ENCODE results near the gene SLC6A18.
"Not testable (repeated sequence)": the region's sequence is repeated elsewhere in the genome, so short reads cannot be mapped to it uniquely, and the experiment has no call there.

SLC6A18 gene

DNA sequence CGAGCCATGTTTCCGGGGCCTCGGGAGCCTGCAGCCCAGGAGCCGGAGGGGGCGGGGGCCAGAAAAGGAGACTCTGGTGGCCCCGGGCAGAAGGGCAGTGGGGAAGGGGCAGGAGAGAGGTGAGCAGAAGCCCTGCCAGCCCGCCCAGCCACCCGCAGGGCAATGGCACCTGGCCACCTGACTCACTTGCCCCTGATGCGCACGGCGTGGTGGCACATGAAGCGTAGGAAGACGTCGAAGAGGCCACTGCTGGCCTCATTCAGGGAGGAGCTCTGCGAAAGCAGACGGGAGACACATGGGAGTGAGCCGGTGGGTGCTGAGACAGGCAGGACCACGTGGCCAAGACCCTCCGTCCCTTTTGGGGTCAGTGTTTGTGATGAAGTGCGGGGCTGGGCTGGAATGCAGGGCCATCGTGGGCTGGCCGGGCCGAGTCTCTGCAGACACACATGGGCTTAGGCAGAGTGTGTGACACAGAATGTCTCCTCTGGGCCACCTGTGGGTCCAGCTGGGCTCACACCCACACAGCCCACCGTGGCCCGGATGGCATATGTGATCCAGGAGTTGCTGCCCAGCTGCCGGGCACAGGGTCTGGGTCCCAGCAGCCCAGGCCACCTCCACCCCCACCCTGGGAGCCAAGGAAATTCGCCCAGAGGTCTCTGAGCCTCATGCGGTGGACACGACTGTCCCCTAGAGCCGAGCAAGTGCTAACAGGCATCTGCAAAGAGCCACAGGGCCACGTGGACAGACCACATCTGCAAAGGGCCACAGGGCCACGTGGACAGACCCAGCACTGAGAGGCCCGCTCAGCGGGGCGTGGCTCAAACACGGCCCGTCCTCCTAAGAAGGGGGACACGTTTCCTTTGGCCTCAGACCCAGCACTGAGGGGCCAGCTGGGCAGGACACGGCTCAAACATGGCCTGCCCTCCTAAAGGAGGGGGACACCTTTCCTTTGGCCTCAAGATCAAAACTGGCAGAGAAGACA lies 46.0 kb downstream of the SLC6A18 start:
- TF ChIP-seq SUZ12 (IDR thresholded peaks at IDR 0.05) (no peak), CTBP1 (IDR thresholded peaks at IDR 0.05; ENCODE audit: borderline replicate concordance) (no peak), FOXA1 (IDR thresholded peaks at IDR 0.05) (no peak), L3MBTL2 (conservative IDR thresholded peaks at IDR 0.05) (no peak)
- ChIA-PET CTCF (no interaction called here), POLR2A (no interaction called here)
- no peak for DNase-seq (ENCODE audit: extremely low spot score)

DNA sequence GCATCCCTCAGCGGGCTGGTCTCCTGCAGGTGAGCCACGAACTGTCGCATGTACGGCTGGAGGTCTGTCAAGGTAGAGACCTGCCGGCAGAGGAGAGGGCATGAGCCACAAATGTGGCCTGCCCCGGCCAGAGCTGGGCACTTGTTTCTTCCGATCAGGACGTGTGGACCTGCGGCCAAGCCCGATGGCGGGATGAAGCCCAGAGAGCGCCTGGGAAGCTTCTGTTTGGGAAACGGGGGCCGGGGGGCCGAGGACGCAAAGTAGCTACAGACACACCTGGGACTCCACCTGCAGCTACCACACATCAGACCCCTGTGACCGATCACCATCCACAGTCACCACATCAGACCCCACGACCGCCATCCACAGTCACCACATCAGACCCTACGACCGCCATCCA lies 47.0 kb downstream of the SLC6A18 start:
- ChIA-PET POLR2A (no interaction called here), CTCF (no interaction called here)
- no peak for DNase-seq (ENCODE audit: extremely low spot score)
- TF ChIP-seq ELF4 (IDR thresholded peaks at IDR 0.05) = no peak
- no peak for TF ChIP-seq L3MBTL2 (conservative IDR thresholded peaks at IDR 0.05)
- TF ChIP-seq, protein P1, sequence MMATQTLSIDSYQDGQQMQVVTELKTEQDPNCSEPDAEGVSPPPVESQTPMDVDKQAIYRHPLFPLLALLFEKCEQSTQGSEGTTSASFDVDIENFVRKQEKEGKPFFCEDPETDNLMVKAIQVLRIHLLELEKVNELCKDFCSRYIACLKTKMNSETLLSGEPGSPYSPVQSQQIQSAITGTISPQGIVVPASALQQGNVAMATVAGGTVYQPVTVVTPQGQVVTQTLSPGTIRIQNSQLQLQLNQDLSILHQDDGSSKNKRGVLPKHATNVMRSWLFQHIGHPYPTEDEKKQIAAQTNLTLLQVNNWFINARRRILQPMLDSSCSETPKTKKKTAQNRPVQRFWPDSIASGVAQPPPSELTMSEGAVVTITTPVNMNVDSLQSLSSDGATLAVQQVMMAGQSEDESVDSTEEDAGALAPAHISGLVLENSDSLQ (IDR thresholded peaks at IDR 0.05) = no peak
- TF ChIP-seq ARNT (IDR thresholded peaks at IDR 0.05) = no peak
- TF ChIP-seq LEF1 (IDR thresholded peaks at IDR 0.05; ENCODE audit: borderline replicate concordance) = no peak
- TF ChIP-seq SUZ12 (IDR thresholded peaks at IDR 0.05) = no peak
- TF ChIP-seq SP1 (IDR thresholded peaks at IDR 0.05) = no peak
- no peak for TF ChIP-seq HDGF (IDR thresholded peaks at IDR 0.05; ENCODE audit: borderline replicate concordance)
- no peak for TF ChIP-seq ZNF384 (IDR thresholded peaks at IDR 0.05)
- TF ChIP-seq TARDBP (IDR thresholded peaks at IDR 0.05) = no peak
- no peak for TF ChIP-seq BHLHE40 (IDR thresholded peaks at IDR 0.05; ENCODE audit: borderline replicate concordance)
- no peak for TF ChIP-seq FOXM1 (IDR thresholded peaks at IDR 0.05; ENCODE audit: borderline replicate concordance)

DNA sequence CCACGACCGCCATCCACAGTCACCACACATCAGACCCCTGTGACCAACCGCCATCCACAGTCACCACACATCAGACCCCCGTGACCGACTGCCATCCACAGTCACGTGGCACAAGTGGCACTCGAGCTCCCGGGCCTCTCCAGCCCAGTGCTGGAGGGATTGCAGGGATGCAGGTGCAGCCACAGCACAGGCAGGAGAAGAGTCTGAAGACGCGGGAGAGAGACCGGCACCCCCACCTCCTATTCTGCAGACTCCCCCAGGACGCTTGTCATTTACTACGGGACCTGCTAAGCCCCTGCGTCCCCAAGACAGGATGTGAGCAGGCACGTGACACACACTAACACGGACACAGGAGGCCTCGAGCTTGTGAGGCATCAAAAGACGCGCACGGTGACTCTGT lies 48.6 kb downstream of the SLC6A18 start:
- POLR2A ChIA-PET = no interaction called here

DNA sequence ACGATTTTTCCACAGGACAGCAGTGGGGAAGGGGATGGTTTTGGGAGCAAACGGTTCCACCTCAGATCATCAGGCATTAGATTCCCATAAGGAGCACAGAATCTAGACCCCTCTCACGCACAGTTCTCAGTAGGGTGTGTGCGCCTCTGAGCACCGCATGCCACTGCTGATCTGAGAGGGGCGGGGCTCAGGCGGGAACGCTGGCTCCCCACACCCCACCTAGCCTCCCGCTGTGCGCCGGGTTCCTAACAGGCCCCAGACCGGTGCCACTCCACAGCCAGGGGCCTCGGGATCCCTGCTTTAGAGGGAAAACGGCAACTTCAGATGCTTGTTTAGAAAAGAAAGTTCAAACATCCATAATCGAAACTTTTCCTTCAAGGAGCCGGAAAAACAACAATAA lies 49.3 kb downstream of the SLC6A18 start:
- DNase-seq (ENCODE audit: extremely low spot score) = no peak
- TF ChIP-seq FOXM1 (IDR thresholded peaks at IDR 0.05; ENCODE audit: borderline replicate concordance) = no peak
- TF ChIP-seq ELF4 (IDR thresholded peaks at IDR 0.05) = no peak
- TF ChIP-seq FOXK2 (IDR thresholded peaks at IDR 0.05) = no peak
- TF ChIP-seq CTBP1 (IDR thresholded peaks at IDR 0.05; ENCODE audit: borderline replicate concordance) = no peak
- TF ChIP-seq L3MBTL2 (conservative IDR thresholded peaks at IDR 0.05) = no peak
- TF ChIP-seq SUZ12 (IDR thresholded peaks at IDR 0.05) = no peak
- TF ChIP-seq HDGF (IDR thresholded peaks at IDR 0.05; ENCODE audit: borderline replicate concordance) = no peak
- no peak for TF ChIP-seq ZNF384 (IDR thresholded peaks at IDR 0.05)
- TF ChIP-seq FOXA1 (IDR thresholded peaks at IDR 0.05) = no peak
- TF ChIP-seq ARNT (IDR thresholded peaks at IDR 0.05) = no peak
- POLR2A ChIA-PET = no interaction called here
- CTCF ChIA-PET = no interaction called here

More for the DNA sequence above, 48.6 kb downstream of the SLC6A18 start:
- no peak for DNase-seq (ENCODE audit: extremely low spot score)
- CTCF ChIA-PET = no interaction called here
- TF ChIP-seq NFRKB (IDR thresholded peaks at IDR 0.05) (no peak), FOXM1 (IDR thresholded peaks at IDR 0.05; ENCODE audit: borderline replicate concordance) (no peak), ZNF384 (IDR thresholded peaks at IDR 0.05) (no peak), FOXA1 (IDR thresholded peaks at IDR 0.05) (no peak), TARDBP (IDR thresholded peaks at IDR 0.05) (no peak), CTBP1 (IDR thresholded peaks at IDR 0.05; ENCODE audit: borderline replicate concordance) (no peak)

DNA sequence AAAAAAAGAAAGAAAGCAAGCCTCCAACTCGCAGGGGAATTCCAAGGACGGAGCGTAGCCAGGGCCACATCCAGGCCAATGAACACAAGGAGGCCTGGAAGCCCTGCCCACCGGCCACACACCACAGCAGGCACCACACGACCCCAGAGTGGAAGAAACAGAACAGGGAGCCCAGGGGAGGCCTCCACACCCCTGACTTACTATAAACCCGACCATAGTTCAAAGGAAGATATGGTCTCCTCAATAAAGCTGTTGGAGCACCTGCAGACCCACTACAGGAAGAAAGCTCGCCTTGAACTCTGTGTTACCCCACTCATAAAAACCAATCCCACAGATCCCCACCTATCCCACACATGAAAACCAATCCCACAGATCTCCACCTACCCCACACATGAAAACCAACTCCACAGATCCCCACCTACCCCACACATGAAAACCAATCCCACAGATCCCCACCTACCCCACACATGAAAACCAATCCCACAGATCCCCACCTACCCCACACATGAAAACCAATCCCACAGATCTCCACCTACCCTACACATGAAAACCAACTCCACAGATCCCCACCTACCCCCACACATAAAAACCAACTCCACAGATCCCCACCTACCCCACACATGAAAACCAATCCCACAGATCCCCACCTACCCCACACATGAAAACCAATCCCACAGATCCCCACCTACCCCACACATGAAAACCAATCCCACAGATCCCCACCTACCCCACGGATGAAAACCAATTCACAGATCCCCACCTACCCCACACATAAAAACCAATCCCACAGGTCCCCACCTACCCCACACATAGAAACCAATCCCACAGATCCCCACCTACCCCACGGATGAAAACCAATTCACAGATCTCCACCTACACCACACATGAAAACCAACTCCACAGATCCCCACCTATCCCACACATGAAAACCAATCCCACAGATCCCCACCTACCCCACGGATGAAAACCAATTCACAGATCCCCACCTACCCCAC lies 50.5 kb downstream of the SLC6A18 start:
- POLR2A ChIA-PET; CTCF ChIA-PET; DNase-seq (ENCODE audit: extremely low spot score): not testable (repeated sequence)

DNA sequence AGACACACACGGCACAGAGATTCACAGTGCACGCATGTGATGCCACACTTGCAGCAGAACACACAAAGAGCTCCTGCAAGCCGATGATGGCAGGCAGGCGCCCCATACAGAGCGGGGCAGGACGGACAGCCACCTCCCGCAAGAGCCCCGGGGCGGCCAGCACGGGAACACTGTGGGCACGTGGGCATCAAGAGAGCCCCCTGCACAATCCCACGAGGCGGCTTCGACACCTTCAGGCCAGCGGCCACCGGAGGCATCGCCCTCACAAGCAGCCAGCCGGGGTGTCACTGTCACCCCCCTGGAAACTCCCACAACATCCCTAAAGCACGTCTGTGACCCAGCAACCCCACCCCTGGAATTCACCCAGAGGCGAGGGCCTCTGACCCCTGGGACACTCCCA lies 51.7 kb downstream of the SLC6A18 start:
- TF ChIP-seq FOXK2 (IDR thresholded peaks at IDR 0.05) = no peak
- no peak for TF ChIP-seq SP1 (IDR thresholded peaks at IDR 0.05)
- no peak for TF ChIP-seq HDGF (IDR thresholded peaks at IDR 0.05; ENCODE audit: borderline replicate concordance)
- no peak for TF ChIP-seq SUZ12 (IDR thresholded peaks at IDR 0.05)
- no peak for TF ChIP-seq ELF4 (IDR thresholded peaks at IDR 0.05)
- no peak for TF ChIP-seq BHLHE40 (IDR thresholded peaks at IDR 0.05; ENCODE audit: borderline replicate concordance)
- no peak for TF ChIP-seq L3MBTL2 (conservative IDR thresholded peaks at IDR 0.05)
- TF ChIP-seq, protein P1 (IDR thresholded peaks at IDR 0.05) = no peak
- TF ChIP-seq TARDBP (IDR thresholded peaks at IDR 0.05) = no peak
- TF ChIP-seq ZNF384 (IDR thresholded peaks at IDR 0.05) = no peak
- no peak for TF ChIP-seq FOXM1 (IDR thresholded peaks at IDR 0.05; ENCODE audit: borderline replicate concordance)
- TF ChIP-seq FOXA1 (IDR thresholded peaks at IDR 0.05) = no peak
- no peak for TF ChIP-seq ARNT (IDR thresholded peaks at IDR 0.05)
- TF ChIP-seq LEF1 (IDR thresholded peaks at IDR 0.05; ENCODE audit: borderline replicate concordance) = no peak
- no peak for TF ChIP-seq CTBP1 (IDR thresholded peaks at IDR 0.05; ENCODE audit: borderline replicate concordance)
- no peak for TF ChIP-seq NFRKB (IDR thresholded peaks at IDR 0.05)

More for the DNA sequence above, 51.7 kb downstream of the SLC6A18 start:
- POLR2A ChIA-PET = no interaction called here
- DNase-seq (ENCODE audit: extremely low spot score) = no peak
- CTCF ChIA-PET = no interaction called here
